ENCODE results near the gene NDOR1. TPM values are rescaled to one million over a fixed set of nuclear protein-coding genes. Genes with fewer than 3 reads are reported as not detected.

NDOR1 gene
- 7.6 TPM for polyA plus RNA-seq (2013)

- Histone ChIP-seq H3K9me3 (ENCODE audit: control extremely low read depth in 1 of 5, control insufficient read depth in 4 of 5, insufficient read depth in 2 of 5, low read depth in 1 of 5, low read length in 4 of 5) (no peaks in the 10 kb centered on the region), H3K36me3 (ENCODE audit: control insufficient read depth in 4 of 4, insufficient read depth in 4 of 4, low read length in 3 of 4) (peaks cover 0 to 21% (median 7%) of the 10 kb centered on the region in 4 experiments), H3K4me1 (ENCODE audit: control extremely low read depth in 1 of 4, control insufficient read depth in 4 of 4, insufficient read depth in 4 of 4, low read length in 3 of 4) (peaks cover 10 to 47% (median 35%) of the 10 kb centered on the region in 4 experiments), H3K27me3 (replicated peaks in 2 of 5; ENCODE audit: control insufficient read depth in 4 of 5, insufficient read depth in 5 of 5, low read length in 4 of 5) (no peaks in the 10 kb centered on the region), H3K4me3 (ENCODE audit: control insufficient read depth in 1 of 7, extremely low read depth in 1 of 7, insufficient read depth in 4 of 7, low read depth in 2 of 7, low read length in 6 of 7) (peak within 1 kb of the TSS; percentile 74 to 94 (median 90)), H3K27ac (ENCODE audit: insufficient read depth in 1 of 2, low read depth in 1 of 2, low read length in 2 of 2, poor library complexity in 1 of 2, severe bottlenecking in 2 of 2) (peak within 1 kb of the TSS; percentile 85 to 93)
- under 1% methylated on average over 96 of the region's 98 CpGs for WGBS (ENCODE audit: insufficient coverage)
- peak; percentile 87 to 92 (median 92) for DNase-seq
- ChIA-PET POLR2A (interaction anchor here (0.5 to 1.2 kb wide), 4 partner anchors 9 to 454 kb away, joined by 3 to 4 read pairs (median 4); partner anchors contain the start of genes ANAPC2 and SSNA1), CTCF (interaction anchor here (0.7 to 2.5 kb wide), 5 partner anchors 11 to 94 kb away, joined by 3 to 11 read pairs (median 5); partner anchors contain the start of gene RNF224)
Measured at GRCh38 chr9:137205126-137206069, at the start of gene NDOR1, which contains the start of gene TMEM203. NDOR1 (plus strand) TSS chr9:137205700; CDS start chr9:137205778, 78 bp downstream. TMEM203 (minus strand) TSS chr9:137205648; CDS start chr9:137205414, 234 bp downstream.

- no peaks in the 10 kb centered on the region for H3K9me3 ChIP-seq (ENCODE audit: control extremely low read depth in 1 of 5, control insufficient read depth in 4 of 5, insufficient read depth in 2 of 5, low read depth in 1 of 5, low read length in 4 of 5)
- H3K4me3 ChIP-seq (ENCODE audit: control insufficient read depth in 1 of 7, extremely low read depth in 1 of 7, insufficient read depth in 4 of 7, low read depth in 2 of 7, low read length in 6 of 7), result peak overlapping the region in 3 of 7 experiments; percentile 4 to 63 (median 46)
- no peak overlapping the region for H3K27ac ChIP-seq (ENCODE audit: insufficient read depth in 1 of 2, low read depth in 1 of 2, low read length in 2 of 2, poor library complexity in 1 of 2, severe bottlenecking in 2 of 2)
- ChIA-PET CTCF (interaction anchor here (1.1 to 1.4 kb wide), 2 partner anchors 9 to 71 kb away, joined by 3 read pairs; partner anchors contain the start of gene RNF224), POLR2A (interaction anchor here (0.6 kb wide), 1 partner anchor 98 kb away, joined by 4 read pairs; no protein-coding TSS in a partner anchor)
- peak; percentile 58 to 75 (median 71) for DNase-seq
- H3K27me3 ChIP-seq (replicated peaks in 2 of 5; ENCODE audit: control insufficient read depth in 4 of 5, insufficient read depth in 5 of 5, low read length in 4 of 5), result peaks cover 0 to 69% (median 24%) of the 10 kb centered on the region in 5 experiments
- peaks cover 0 to 31% (median 18%) of the 10 kb centered on the region in 4 experiments for H3K4me1 ChIP-seq (ENCODE audit: control extremely low read depth in 1 of 4, control insufficient read depth in 4 of 4, insufficient read depth in 4 of 4, low read length in 3 of 4)
- WGBS (ENCODE audit: insufficient coverage), result 3% methylated on average over 53 of the region's 65 CpGs
- H3K36me3 ChIP-seq (ENCODE audit: control insufficient read depth in 4 of 4, insufficient read depth in 4 of 4, low read length in 3 of 4), result no peaks in the 10 kb centered on the region
Measured at GRCh38 chr9:137156567-137157375, 48.7 kb upstream of the NDOR1 start.

- H3K27me3 ChIP-seq (replicated peaks in 2 of 5; ENCODE audit: control insufficient read depth in 4 of 5, insufficient read depth in 5 of 5, low read length in 4 of 5), result peaks cover 0 to 79% (median 24%) of the 10 kb centered on the region in 5 experiments
- POLR2A ChIA-PET, result interaction anchor here (0.6 kb wide), 2 partner anchors 88 to 99 kb away, joined by 3 to 4 read pairs; partner anchors contain the start of gene SAPCD2
Measured at GRCh38 chr9:137157618-137158415, 47.7 kb upstream of the NDOR1 start.

GRCh38 chr9:137158625-137159024 lies 46.9 kb upstream of the NDOR1 start:
- DNase-seq, result no peak
- no peaks in the 10 kb centered on the region for H3K9me3 ChIP-seq (ENCODE audit: control extremely low read depth in 1 of 5, control insufficient read depth in 4 of 5, insufficient read depth in 2 of 5, low read depth in 1 of 5, low read length in 4 of 5)
- H3K4me3 ChIP-seq (ENCODE audit: control insufficient read depth in 1 of 7, extremely low read depth in 1 of 7, insufficient read depth in 4 of 7, low read depth in 2 of 7, low read length in 6 of 7), result peak overlapping the region in 1 of 7 experiments; percentile 2
- H3K27ac ChIP-seq (ENCODE audit: insufficient read depth in 1 of 2, low read depth in 1 of 2, low read length in 2 of 2, poor library complexity in 1 of 2, severe bottlenecking in 2 of 2), result no peak overlapping the region
- H3K27me3 ChIP-seq (replicated peaks in 2 of 5; ENCODE audit: control insufficient read depth in 4 of 5, insufficient read depth in 5 of 5, low read length in 4 of 5), result peaks cover 0 to 87% (median 27%) of the 10 kb centered on the region in 5 experiments
- H3K4me1 ChIP-seq (ENCODE audit: control extremely low read depth in 1 of 4, control insufficient read depth in 4 of 4, insufficient read depth in 4 of 4, low read length in 3 of 4), result peaks cover 0 to 49% (median 29%) of the 10 kb centered on the region in 4 experiments
- H3K36me3 ChIP-seq (ENCODE audit: control insufficient read depth in 4 of 4, insufficient read depth in 4 of 4, low read length in 3 of 4), result no peaks in the 10 kb centered on the region
- ChIA-PET POLR2A (no interaction called here), CTCF (interaction anchor here (1.2 to 1.5 kb wide), 2 partner anchors 14 to 28 kb away, joined by 3 read pairs; partner anchors contain the start of gene TMEM210)
- WGBS (ENCODE audit: insufficient coverage), result no CpG with 5 or more reads among the region's 4 CpGs

More at GRCh38 chr9:137157618-137158415, 47.7 kb upstream of the NDOR1 start:
- WGBS (ENCODE audit: insufficient coverage), result 73% methylated on average over 16 of the region's 19 CpGs
- H3K4me1 ChIP-seq (ENCODE audit: control extremely low read depth in 1 of 4, control insufficient read depth in 4 of 4, insufficient read depth in 4 of 4, low read length in 3 of 4), result peaks cover 0 to 41% (median 23%) of the 10 kb centered on the region in 4 experiments
- H3K27ac ChIP-seq (ENCODE audit: insufficient read depth in 1 of 2, low read depth in 1 of 2, low read length in 2 of 2, poor library complexity in 1 of 2, severe bottlenecking in 2 of 2), result no peak overlapping the region
- H3K9me3 ChIP-seq (ENCODE audit: control extremely low read depth in 1 of 5, control insufficient read depth in 4 of 5, insufficient read depth in 2 of 5, low read depth in 1 of 5, low read length in 4 of 5), result no peaks in the 10 kb centered on the region
- DNase-seq, result no peak
- no peak overlapping the region for H3K4me3 ChIP-seq (ENCODE audit: control insufficient read depth in 1 of 7, extremely low read depth in 1 of 7, insufficient read depth in 4 of 7, low read depth in 2 of 7, low read length in 6 of 7)
- H3K36me3 ChIP-seq (ENCODE audit: control insufficient read depth in 4 of 4, insufficient read depth in 4 of 4, low read length in 3 of 4), result no peaks in the 10 kb centered on the region
- CTCF ChIA-PET, result interaction anchor here (1.0 to 1.5 kb wide), 4 partner anchors 8 to 79 kb away, joined by 3 read pairs; no protein-coding TSS in a partner anchor

- Histone ChIP-seq H3K4me3 (ENCODE audit: control insufficient read depth in 1 of 7, extremely low read depth in 1 of 7, insufficient read depth in 4 of 7, low read depth in 2 of 7, low read length in 6 of 7) (no peak overlapping the region), H3K27ac (ENCODE audit: insufficient read depth in 1 of 2, low read depth in 1 of 2, low read length in 2 of 2, poor library complexity in 1 of 2, severe bottlenecking in 2 of 2) (no peak overlapping the region), H3K4me1 (ENCODE audit: control extremely low read depth in 1 of 4, control insufficient read depth in 4 of 4, insufficient read depth in 4 of 4, low read length in 3 of 4) (peaks cover 0 to 49% (median 29%) of the 10 kb centered on the region in 4 experiments), H3K27me3 (replicated peaks in 2 of 5; ENCODE audit: control insufficient read depth in 4 of 5, insufficient read depth in 5 of 5, low read length in 4 of 5) (peaks cover 0 to 95% (median 29%) of the 10 kb centered on the region in 5 experiments), H3K9me3 (ENCODE audit: control extremely low read depth in 1 of 5, control insufficient read depth in 4 of 5, insufficient read depth in 2 of 5, low read depth in 1 of 5, low read length in 4 of 5) (no peaks in the 10 kb centered on the region), H3K36me3 (ENCODE audit: control insufficient read depth in 4 of 4, insufficient read depth in 4 of 4, low read length in 3 of 4) (no peaks in the 10 kb centered on the region)
- no peak for DNase-seq
- ChIA-PET CTCF (interaction anchor here (1.2 to 1.5 kb wide), 2 partner anchors 13 to 28 kb away, joined by 3 read pairs; partner anchors contain the start of gene TMEM210), POLR2A (no interaction called here)
- 48% methylated on average over 8 of the region's 14 CpGs for WGBS (ENCODE audit: insufficient coverage)
Measured at GRCh38 chr9:137159105-137160053, 46.1 kb upstream of the NDOR1 start.

Measured in common myeloid progenitor, CD34-positive (primary cell).